MV-4-11 (cell line): ENCODE measurements around the gene CAPS2.
A peak's percentile ranks its signal among the peaks of the same experiment; 100 is the strongest.
"Not testable (repeated sequence)": the region's sequence is repeated elsewhere in the genome, so short reads cannot be mapped to it uniquely, and the experiment has no call there.

ENCODE experiments used
- DNase-seq: peaks from one replicate; lab custom pipeline; 2025; lab: John Stamatoyannopoulos, UW

The CAPS2 gene

DNA sequence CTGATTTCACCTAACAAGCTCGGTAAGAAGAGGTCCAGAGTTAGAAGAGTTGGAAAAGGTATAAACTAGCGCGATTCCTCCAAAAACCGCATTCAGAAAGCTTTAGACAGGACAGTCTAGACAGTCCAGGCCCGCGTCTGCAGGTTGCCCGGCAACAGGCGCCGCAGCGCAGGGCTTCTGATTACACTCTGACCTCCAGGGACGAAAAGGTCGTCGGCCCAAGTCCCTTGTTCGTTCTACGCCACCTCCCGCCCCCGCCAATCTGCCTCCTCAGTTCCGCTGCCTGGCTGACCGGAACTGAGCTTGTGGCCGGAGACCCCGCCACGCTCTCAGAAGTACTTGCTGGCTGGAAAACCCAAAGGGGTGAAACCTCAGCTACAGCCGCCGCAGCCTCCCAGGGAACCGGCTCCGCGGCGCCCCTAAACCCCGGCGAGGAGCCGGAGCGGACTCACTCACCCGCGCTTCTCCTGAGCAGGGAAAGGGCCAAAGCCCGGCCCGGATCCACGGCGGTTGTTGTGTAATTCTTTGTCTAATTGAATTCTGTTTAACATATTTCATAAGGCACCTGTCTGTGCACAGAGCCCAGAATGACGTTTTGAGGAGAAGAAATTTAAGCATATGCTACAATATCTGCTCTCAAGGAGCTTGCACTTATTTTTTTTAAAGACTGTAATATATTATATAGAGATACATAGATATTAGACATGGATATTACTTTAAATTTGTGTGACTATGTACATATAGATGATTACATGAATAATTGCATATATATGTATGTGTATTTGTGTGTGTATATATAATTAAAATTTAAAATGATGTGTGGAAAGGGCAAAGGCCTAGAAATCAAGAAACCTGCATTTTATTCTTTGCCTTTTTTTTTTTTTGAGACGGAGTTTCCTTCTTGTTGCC lies at the start of gene CAPS2:
CAPS2 (minus strand) TSS at position 407 of the 909 bp plus-strand sequence. CDS start 3,826 bp downstream, outside the sequence.
- peak; percentile 79 for DNase-seq

DNA sequence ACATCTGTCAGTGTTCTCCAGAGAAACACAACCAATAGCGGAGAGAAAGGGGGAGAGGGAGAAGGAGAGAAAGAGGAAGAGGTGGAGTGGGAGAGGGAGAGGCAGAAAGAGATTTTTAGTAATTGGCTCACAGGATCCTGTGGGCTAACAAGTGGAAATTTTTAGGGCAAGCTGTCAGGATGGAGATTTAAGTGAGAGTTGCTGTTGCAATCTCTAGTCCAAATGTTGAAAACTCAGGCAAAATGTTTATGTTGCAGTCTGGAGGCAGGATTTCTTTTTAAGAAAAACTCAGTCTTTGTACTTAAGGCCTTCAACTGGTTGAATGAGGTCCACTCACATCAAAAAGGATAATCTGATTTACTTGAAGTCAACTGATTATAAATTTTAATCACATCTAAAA lies 48.2 kb upstream of the CAPS2 start:
- peak; percentile 66 for DNase-seq

DNA sequence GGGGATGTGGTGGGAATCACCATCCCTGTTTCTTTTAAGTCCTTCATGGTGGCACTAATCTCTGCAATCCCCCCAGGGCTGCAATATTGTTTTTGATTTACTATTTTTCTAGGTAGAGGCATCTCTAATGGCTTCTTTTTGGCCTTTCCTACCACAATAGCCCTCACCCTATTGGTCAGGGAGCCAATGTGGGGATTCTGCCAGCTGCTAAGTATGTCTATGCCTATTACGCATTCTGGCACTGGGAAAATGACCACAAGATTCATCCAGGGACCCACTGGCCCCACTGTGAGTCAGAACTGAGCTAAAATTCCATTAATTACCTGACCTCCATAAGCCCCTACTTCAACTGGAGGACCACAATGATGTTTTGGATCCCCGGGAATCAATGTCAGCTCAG lies 44.8 kb upstream of the CAPS2 start:
- DNase-seq: no peak

DNA sequence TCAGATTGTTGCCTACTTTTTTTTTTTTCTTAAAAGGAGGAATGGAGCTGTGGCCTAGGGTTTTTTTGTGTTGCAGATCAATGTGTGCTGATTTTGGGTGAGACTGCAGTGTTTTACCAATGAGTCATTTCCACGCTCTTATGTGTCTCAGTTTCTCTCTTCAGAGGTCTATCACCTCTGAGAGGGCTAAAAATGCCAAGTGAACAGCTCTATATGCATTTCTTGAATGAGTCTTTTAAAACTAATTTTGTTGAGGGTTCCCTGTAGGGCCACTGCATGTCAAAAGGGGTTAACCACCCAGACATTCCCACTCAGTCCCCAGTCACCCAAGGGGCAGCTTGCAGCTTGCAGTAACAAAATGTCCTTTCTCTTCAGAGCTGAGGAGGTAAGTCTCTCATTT lies 36.5 kb upstream of the CAPS2 start:
- no peak for DNase-seq

DNA sequence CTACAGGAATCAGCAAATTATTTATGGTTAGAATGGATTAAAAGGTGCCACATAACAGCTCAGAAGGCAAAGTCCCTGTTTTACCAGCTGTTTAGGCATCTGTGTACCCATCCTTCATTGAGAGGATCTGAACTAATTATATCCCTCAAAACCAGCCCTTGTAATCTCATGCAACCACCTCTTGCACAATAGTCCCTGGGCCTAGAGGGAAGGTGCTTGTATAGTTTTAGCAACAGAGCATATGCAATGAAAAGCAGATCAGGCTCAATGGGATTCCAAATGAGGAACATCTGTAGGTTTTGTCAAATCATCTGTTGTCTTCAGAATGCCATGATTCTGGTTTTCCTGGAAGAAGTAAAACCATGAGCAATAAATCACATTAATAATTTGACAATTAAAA lies 34.8 kb upstream of the CAPS2 start:
- DNase-seq: peak; percentile 96

DNA sequence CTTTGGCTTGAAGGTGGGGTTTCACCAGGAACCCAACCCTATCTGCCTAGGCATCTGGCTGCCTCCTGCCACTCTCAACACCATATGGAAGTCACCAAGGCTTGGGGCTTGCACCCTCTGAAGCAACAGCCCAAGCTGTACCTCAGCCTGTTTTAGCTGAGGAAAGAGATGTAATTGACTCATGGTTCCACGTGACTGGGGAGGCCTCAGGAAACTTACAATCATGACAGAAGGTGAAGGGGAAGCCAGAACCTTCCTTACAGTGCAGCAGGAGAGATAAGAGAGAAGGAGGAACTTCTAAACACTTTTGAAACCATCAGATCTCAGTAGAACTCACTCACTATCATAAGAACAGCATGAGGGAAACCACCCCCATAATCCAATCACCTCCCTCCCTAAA lies 31.3 kb upstream of the CAPS2 start:
- peak; percentile 55 for DNase-seq

DNA sequence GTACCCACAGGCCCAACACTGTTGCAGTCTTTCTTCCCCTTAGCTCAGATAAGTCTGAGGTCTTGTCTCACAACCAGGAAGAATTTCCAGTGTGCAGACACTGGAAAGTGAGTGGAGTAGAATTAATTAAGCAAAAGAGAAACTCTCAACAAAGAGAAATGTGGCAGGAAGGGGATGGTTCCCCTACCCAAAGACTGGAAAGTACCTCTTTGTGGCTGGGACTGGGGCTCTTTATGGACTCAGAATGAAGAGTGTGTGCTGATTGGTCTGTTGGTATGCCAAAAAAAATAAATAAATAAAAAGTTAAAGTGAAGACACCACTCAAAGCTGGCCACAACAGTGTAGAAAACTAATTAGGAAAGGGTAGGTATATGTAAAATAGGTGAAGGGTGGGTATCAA lies 30.8 kb upstream of the CAPS2 start:
- no peak for DNase-seq

DNA sequence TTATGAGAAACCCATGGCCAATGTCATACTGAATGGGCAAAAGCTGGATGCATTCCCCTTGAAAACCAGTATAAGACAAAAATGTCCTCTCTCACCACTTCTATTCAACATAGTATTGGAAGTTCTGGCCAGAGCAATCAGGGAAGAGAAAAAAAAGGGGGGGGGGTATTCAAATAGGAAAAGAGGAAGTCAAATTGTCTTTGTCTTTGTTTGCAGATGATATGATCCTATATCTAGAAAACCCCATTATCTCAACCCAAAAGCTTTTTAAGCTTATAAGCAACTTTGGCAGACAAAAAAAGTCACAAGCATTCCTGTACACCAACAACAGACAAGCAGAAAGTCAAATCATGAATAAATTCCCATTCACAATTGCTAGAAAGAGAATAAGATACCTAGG lies 23.9 kb upstream of the CAPS2 start:
- no peak for DNase-seq

DNA sequence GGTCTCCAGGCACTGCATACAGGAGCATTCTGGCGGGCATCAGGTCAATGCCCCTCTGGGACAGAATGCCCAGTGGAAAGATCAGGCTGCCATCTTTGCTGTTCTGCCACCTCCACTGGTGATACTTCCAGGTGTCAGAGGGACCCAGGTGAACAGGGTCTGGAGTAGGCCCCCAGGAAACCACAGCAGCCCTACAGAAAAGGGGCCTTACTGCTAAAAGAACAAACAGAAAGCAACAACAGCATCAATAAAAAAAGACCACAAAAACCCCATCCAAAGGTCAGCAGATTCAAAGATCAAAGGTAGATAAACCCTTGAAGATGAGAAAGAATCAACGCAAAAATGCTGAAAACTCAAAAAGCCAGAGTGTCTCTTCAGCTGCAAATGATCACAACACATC lies 20.3 kb upstream of the CAPS2 start:
- DNase-seq: no peak

DNA sequence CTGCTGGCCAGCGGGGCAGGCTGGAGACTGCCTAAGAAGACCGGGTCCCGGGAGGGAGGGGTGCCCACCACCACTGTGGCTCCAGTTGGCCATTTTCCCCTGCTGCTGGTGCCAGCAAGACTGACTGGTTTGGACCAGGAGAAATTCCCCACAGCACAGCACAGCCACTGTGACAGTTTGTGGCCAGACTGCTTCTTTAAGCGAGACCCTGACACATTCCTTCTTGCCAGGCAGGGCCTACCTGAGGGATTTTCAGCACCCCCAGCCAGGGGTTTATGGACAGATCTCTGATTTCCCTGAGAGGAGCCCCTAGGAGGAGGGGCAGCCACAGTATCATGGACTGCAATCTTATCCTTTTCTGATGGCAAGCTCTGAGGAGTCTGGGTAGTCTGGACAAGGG lies 19.8 kb upstream of the CAPS2 start:
- DNase-seq: no peak

DNA sequence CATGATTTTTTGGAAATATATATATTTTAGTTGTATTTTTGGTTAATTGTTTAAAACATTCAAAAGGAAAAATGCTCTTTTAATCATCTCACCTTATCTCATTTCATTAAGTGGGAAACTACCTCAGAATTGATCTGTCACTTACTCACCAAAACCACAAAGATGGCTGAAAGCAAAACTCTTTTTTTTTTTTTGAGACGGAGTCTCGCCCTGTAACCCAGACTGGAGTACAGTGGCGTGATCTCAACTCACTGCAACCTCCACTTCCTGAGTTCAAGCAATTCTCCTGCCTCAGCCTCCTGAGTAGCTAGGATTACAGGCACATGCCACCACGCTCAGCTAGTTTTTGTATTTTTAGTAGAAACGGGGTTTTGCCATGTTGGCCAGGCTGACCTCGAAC lies 16.1 kb upstream of the CAPS2 start:
- not testable (repeated sequence) for DNase-seq

DNA sequence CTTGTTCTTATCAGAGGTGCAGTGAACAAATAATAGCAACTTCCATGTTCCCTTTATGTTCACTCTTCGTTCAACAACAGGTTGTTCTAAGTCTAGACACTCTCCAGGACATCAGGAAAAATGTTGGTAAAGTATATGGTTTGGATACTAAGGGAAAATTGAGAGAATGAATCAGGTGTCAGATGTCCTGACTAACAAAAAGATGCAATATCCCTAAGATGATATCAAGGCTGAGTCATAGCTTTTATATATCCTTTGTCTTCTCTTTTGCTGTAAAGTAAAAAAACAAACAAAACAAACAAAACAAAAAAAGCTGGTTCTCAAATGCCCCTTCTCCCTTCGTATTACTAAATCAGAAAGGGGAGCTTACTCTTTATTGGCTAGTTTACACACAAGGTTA lies 15.4 kb upstream of the CAPS2 start:
- DNase-seq: no peak

DNA sequence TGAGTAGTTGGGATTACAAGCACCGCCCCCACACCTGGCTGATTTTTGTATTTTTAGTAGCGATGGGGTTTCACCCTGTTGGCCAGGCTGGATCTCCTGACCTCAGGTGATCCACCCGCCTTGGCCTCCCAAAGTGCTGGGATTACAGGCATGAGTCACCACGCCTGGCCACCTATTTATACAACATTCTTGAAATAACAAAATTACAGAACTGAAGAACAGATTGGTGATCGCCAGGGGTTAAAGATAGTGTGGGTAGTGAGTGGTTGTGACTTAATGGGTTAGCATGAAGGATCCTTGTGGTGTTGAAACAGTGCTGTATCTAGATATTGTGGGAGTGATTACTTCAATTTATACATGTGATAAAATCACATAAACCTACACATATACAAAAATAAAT lies 11.7 kb upstream of the CAPS2 start:
- no peak for DNase-seq

DNA sequence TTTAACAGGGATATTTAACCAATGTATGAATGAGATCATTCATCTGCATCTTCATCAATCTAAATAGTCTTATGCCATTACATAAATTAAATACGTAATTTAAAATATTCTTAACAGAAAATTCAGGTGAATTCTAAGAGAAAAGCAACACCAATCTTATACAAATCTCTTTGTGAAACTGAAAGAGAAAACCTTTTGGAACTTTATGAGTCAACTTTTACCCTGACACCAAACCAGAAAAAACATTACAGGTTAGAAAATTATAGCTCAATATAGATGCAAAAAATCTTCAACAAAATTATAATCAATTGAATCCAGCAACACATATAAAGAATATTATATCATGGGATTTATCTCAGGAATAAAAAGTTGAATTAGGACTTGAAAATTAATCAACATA lies 7.8 kb upstream of the CAPS2 start:
- no peak for DNase-seq

DNA sequence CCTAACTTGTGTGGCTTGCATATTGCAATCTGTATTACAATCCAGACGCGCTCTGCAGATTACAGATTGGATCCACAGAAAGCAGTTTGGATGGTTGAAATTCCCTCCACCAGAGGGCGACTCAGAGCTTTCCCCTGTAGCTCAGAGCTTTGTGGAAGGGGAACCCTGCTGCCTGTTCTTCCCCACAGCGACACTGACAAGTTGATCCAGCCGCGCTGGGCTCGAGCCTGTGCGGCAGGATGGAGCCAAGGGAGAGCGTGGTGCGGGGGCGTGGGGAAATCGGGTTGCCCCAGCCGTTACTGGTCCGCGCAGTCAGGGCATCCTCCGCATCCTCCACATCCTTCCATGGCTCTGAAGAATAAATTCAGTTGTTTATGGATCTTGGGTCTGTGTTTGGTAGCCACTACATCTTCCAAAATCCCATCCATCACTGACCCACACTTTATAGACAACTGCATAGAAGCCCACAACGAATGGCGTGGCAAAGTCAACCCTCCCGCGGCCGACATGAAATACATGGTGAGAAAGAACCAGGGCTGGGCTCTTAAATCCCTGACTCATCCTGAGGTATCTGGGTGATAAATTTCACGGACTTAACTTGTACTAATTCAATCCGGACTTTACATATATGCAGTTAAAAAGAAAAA lies 4.4 kb upstream of the CAPS2 start, which contains the start of gene GLIPR1L1:
GLIPR1L1 (plus strand) TSS at position 287 of the 647 bp plus-strand sequence; CDS start at position 346, 59 bp downstream.
- DNase-seq: peak; percentile 79

DNA sequence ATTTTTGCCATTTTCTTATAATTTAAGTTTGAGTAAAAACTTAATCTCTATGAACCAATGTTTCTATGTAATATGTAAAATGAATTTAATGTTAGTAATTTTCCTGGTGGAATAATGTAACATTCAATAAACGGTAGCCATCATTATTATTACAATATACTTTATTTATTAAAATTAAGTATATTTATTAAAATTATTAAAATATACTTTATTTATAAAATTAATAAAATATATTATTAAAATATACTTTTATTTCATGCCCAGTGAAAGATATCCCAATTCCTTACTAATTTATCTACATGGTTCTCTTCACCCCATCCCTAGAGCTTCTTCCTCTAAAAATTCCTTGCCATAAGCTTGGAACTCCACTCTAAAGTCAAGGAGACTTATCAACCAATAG lies 2.5 kb downstream of the CAPS2 start:
- DNase-seq: no peak

DNA sequence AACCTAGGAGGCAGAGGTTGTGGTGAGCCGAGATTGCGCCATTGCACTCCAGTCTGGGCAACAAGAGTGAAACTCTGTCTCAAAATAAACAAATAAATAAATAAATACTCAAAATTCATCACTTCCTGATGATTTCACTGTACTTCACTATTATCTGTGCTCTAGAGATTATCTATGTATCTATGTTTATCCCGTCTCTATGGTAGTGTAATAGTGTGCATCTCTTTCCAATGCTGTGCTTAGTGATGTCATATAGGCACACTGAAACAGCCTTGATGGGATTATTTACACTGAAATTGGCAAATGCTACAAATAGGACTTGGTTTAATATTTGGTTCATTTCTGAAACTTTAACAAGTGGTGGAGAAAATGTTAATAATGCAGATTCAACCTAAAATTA lies 6.5 kb downstream of the CAPS2 start:
- no peak for DNase-seq

DNA sequence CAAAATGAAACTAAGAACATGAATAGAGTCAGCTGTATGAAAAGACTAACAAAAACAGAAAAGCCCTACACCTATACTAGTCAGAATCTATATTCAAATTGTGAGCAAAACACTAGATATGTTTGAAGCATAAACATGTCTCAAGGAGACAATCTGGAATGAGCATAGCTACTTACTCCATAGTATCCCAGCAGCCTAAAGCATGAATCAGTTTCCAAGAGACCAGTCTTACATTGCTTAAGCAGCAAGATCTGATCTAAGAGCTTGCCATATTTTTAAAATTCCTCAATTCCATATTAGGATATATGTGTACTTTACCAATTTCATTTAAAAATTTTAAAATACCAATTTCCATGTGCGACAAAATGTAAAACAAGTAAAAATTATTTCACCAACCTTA lies 7.7 kb downstream of the CAPS2 start:
- DNase-seq: no peak

DNA sequence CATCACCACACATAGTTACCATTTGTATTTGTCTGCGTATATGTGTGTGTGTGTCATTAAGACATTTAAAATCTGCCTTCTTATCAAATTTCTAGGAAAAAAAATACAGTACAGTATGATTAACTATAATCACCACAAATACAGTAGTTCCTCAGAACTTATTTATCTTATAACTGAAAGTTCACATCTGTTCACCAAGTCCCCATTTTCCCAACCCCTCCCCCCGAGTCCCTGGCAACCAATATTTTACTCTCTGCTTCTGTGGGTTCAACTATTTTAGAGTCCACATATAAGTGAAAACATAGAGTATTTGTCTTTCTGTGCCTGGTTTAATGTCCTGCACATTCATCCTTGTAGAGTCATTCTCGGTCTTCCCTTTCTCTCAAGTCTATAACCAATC lies 12.3 kb downstream of the CAPS2 start:
- no peak for DNase-seq

DNA sequence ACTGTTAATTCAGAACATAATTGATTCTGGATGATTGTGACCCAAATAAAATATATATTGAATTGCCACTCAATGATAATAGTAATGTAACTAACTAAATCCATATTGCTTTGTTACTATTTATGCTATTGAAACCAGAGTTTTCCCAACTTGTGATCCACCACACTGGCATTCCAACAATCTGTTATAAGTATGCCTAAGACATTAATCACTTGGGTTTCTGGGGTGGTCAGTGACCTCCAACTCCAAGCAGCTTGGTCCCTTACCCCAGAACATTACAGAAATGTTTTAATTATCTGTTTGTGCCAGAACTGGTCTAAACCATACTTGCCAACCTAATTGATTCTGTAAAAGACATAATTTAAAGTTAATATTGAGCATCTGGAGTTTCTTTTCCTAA lies 14.6 kb downstream of the CAPS2 start:
- DNase-seq: no peak

DNA sequence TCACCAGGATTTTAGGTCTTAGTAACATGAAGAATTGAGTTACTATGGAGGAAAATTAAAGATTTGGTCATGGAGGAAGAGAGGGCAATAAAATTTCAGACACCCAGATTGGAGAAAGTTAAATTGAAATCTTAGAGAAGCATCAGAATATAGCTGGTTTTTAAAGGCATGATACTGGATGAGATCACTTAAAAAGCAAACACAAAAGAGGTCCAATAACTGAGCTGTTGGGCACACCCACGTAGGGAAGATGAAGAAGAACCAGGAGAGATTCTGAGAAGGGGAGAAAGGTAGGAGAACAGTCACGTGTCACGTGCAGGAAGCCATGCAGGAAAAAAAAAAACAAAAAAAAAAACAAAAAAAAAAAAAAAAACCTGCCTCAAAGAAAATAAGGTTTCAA lies 18.8 kb downstream of the CAPS2 start:
- no peak for DNase-seq

DNA sequence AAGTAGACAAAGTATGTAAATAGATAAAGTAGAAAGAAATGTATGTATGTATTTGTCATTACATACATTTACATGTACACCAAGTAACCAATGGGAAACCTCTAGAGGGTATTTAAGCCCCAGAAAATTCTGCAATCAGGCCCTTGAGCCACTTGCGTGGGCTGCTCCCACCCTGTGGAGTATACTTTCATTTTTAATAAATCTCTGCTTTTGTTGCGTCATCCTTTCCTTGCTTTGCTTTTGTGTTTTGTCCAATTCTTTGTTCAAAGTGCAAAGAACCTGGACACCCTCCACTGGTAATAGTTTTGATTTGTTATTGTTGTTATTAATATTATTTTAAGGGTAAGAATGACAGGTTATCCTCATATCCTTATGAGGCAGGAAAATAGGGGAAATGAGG lies 21.8 kb downstream of the CAPS2 start:
- no peak for DNase-seq
